H9 (cell line): ENCODE data around the gene KIF26A. TPM values are rescaled to one million over a fixed set of nuclear protein-coding genes. Genes with fewer than 3 reads are reported as not detected.

Experiments used
- DNase-seq: peaks from one replicate; pipeline ENCODE4 v3.0.0-alpha.2; 2017
- H2AFZ ChIP-seq: one replicate; pipeline ENCODE4 v1.6.1; 2013; ENCODE audit warnings: mild to moderate bottlenecking, low read length, control low read depth, moderate library complexity
- H2AK5ac ChIP-seq: 2 replicates; pipeline ENCODE4 v1.6.1; 2013; ENCODE audit warnings: low read length, control low read depth, mixed read lengths; ENCODE audit not compliant: insufficient read length
- H2BK120ac ChIP-seq: one replicate; pipeline ENCODE4 v1.6.1; 2013; ENCODE audit warnings: low read depth, mild to moderate bottlenecking, low read length, control low read depth, inconsistent platforms; ENCODE audit not compliant: poor library complexity, severe bottlenecking
- H2BK12ac ChIP-seq: 2 replicates; pipeline ENCODE4 v1.6.1; 2013; ENCODE audit warnings: low read length, control low read depth, mixed read lengths, low read depth; ENCODE audit not compliant: insufficient read length
- H2BK15ac ChIP-seq: 2 replicates; pipeline ENCODE4 v1.6.1; 2013; ENCODE audit warnings: low read depth, low read length, control low read depth
- H2BK20ac ChIP-seq: one replicate; pipeline ENCODE4 v1.6.1; 2013; ENCODE audit warnings: low read depth, mild to moderate bottlenecking, low read length, control low read depth, inconsistent platforms; ENCODE audit not compliant: poor library complexity, severe bottlenecking
- H2BK5ac ChIP-seq: 2 replicates; pipeline ENCODE4 v1.6.1; 2013; ENCODE audit warnings: low read length, control low read depth, mixed read lengths; ENCODE audit not compliant: insufficient read length
- H3K14ac ChIP-seq: 2 replicates; pipeline ENCODE4 v1.6.1; 2013; ENCODE audit warnings: low read length, control low read depth; ENCODE audit not compliant: insufficient read depth
- H3K18ac ChIP-seq: 2 replicates; pipeline ENCODE4 v1.6.1; 2013; ENCODE audit warnings: low read depth, mild to moderate bottlenecking, mixed read lengths, low read length, control low read depth; ENCODE audit not compliant: insufficient read length
- H3K23ac ChIP-seq: 2 replicates; pipeline ENCODE4 v1.6.1; 2013; ENCODE audit warnings: low read length, control low read depth, mixed read lengths, low read depth; ENCODE audit not compliant: insufficient read length
- H3K23me2 ChIP-seq: 2 replicates; pipeline ENCODE4 v1.6.1; 2013; ENCODE audit warnings: low read depth, mild to moderate bottlenecking, mixed read lengths, low read length, control low read depth; ENCODE audit not compliant: insufficient read length, poor library complexity, severe bottlenecking
- H3K27ac ChIP-seq: 2 replicates; pipeline ENCODE4 v1.5.1; 2013; ENCODE audit warnings: low read length, control low read depth, mixed read lengths, low read depth; ENCODE audit not compliant: insufficient read length
- H3K27me3 ChIP-seq: 2 replicates; pipeline ENCODE4 v1.6.1; 2013; ENCODE audit warnings: low read length, control low read depth, inconsistent platforms; ENCODE audit not compliant: insufficient read depth
- H3K4ac ChIP-seq: 2 replicates; pipeline ENCODE4 v1.6.1; 2013; ENCODE audit warnings: low read depth, mild to moderate bottlenecking, control low read depth, inconsistent platforms, low read length, moderate library complexity
- H3K4me1 ChIP-seq: 2 replicates; pipeline ENCODE4 v1.6.1; 2013; ENCODE audit warnings: low read length, control low read depth, inconsistent platforms; ENCODE audit not compliant: insufficient read depth
- H3K4me2 ChIP-seq: 2 replicates; pipeline ENCODE4 v1.6.1; 2013; ENCODE audit warnings: low read length, control low read depth, mixed read lengths; ENCODE audit not compliant: insufficient read length, insufficient read depth
- H3K56ac ChIP-seq: 2 replicates; pipeline ENCODE4 v1.6.1; 2013; ENCODE audit warnings: low read depth, mild to moderate bottlenecking, mixed read lengths, low read length, control low read depth; ENCODE audit not compliant: insufficient read length
- H3K79me1 ChIP-seq: 2 replicates; pipeline ENCODE4 v1.6.1; 2013; ENCODE audit warnings: low read depth, mild to moderate bottlenecking, moderate library complexity, low read length, control low read depth, inconsistent platforms; ENCODE audit not compliant: insufficient read depth, poor library complexity, severe bottlenecking
- H3K79me2 ChIP-seq: 2 replicates; pipeline ENCODE4 v1.6.1; 2013; ENCODE audit warnings: low read length, control low read depth, inconsistent platforms; ENCODE audit not compliant: insufficient read depth
- H3K9ac ChIP-seq: 2 replicates; pipeline ENCODE4 v1.6.1; 2013; ENCODE audit warnings: low read length, control low read depth, mixed read lengths; ENCODE audit not compliant: insufficient read length; ENCODE audit errors: extremely low read depth
- H3K9me3 ChIP-seq: one replicate; pipeline ENCODE4 v1.6.1; 2013; ENCODE audit warnings: low read depth, low read length, inconsistent platforms; ENCODE audit not compliant: control insufficient read depth
- H3T11ph ChIP-seq: one replicate; pipeline ENCODE4 v1.6.1; 2013; ENCODE audit warnings: mild to moderate bottlenecking, low read length, control low read depth, inconsistent platforms
- H4K20me1 ChIP-seq: one replicate; pipeline ENCODE4 v1.6.1; 2013; ENCODE audit not compliant: control insufficient read depth, insufficient read length, insufficient read depth
- H4K5ac ChIP-seq: 2 replicates; pipeline ENCODE4 v1.6.1; 2013; ENCODE audit warnings: low read depth, mild to moderate bottlenecking, mixed read lengths, low read length, control low read depth; ENCODE audit not compliant: insufficient read length
- H4K8ac ChIP-seq: replicated peaks from 2 replicates; pipeline ENCODE4 v1.6.1; 2013; ENCODE audit warnings: low read length, control low read depth, mixed read lengths, low read depth; ENCODE audit not compliant: insufficient read length
- H4K91ac ChIP-seq: 2 replicates; pipeline ENCODE4 v1.6.1; 2013; ENCODE audit warnings: low read depth, mild to moderate bottlenecking, moderate library complexity, mixed read lengths, low read length, control low read depth; ENCODE audit not compliant: insufficient read length
- H3K27ac Mint-ChIP-seq, 3 experiments: 2 replicates in 2 of 3; 3 replicates in 1 of 3; pipeline ENCODE4 v1.8.0; 2020 to 2021; ENCODE audit warnings: mixed read lengths in 3 of 3, mild to moderate bottlenecking in 1 of 3, moderate library complexity in 1 of 3
- H3K27me3 Mint-ChIP-seq: 2 replicates; pipeline ENCODE4 v1.8.0; 2021; ENCODE audit warnings: low read depth, mild to moderate bottlenecking, moderate library complexity, mixed read lengths
- H3K36me3 Mint-ChIP-seq, 3 experiments: 2 replicates in 2 of 3; 3 replicates in 1 of 3; pipeline ENCODE4 v1.8.0; 2020 to 2021; ENCODE audit warnings: low read depth in 3 of 3, mixed read lengths in 3 of 3; ENCODE audit not compliant: insufficient read depth in 1 of 3
- H3K4me1 Mint-ChIP-seq, 2 experiments: 2 replicates each; pipeline ENCODE4 v1.8.0; 2020; ENCODE audit warnings: mixed read lengths in 2 of 2
- H3K4me3 Mint-ChIP-seq, 2 experiments: 2 replicates in 1 of 2; 3 replicates in 1 of 2; pipeline ENCODE4 v1.8.0; 2020 to 2021; ENCODE audit warnings: mild to moderate bottlenecking in 2 of 2, mixed read lengths in 2 of 2, moderate library complexity in 1 of 2
- H3K9me3 Mint-ChIP-seq, 2 experiments: 2 replicates in 1 of 2; 3 replicates in 1 of 2; pipeline ENCODE4 v1.8.0; 2020; ENCODE audit warnings: mild to moderate bottlenecking in 2 of 2, mixed read lengths in 2 of 2, moderate library complexity in 1 of 2
- WGBS: extraction: QIAGEN DNeasy Blood & Tissue Kit; methylation state at CpG from one replicate; pipeline ENCODE4 v1.1.7; 2013; ENCODE audit warnings: missing lambda C conversion rate, low lambda C conversion rate, mixed read lengths; ENCODE audit not compliant: insufficient read length; ENCODE audit errors: extremely low coverage; 5-methylcytosine and 5-hydroxymethylcytosine counted together
- total RNA-seq: library from RNA; stranded (reverse); gene quantifications from 2 replicates; pipeline ENCODE4 v1.2.1, GENCODE V29; 2021
- TF ChIP-seq, protein P1 (sequence below): fragments of 200-600 bp; sonication (generic); conservative IDR thresholded peaks from 3 replicates; pipeline ENCODE4 v1.8.0; 2021; ENCODE audit warnings: antibody characterized with exemption, mild to moderate bottlenecking

The KIF26A gene
- total RNA-seq, 1 experiment from 2014 or later: 44.2 TPM

DNA sequence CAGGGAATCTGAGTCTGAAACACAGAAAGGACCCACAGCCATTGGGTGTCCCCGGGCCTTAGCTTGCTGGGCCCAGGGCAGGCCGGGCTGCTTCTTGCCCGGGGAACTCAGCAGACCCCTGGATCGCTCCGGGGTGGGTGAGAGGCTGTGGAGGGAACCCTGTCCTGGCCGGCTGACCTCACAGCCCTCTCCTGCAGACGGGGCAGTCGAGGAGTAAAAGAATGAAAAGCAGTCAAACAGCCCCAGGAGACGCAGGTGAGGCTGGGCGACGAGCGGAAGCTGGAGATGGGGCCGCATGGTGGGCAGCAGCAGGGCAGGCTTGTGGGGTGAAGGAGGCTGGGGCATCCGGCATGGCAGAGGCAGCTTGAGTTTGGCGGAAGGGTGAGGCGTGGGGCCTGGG is 57.0 kb downstream of the KIF26A start:
- no peaks in the 10 kb centered on the region for H3K79me2 ChIP-seq
- H2BK5ac ChIP-seq: no peak overlapping the region
- no CpG with 5 or more reads among the region's 16 CpGs for WGBS
- H3T11ph ChIP-seq: no peak overlapping the region
- no peak overlapping the region; the same call in 1 of the 2 replicates for H3K14ac ChIP-seq
- H3K23ac ChIP-seq: no peak overlapping the region
- no peaks in the 10 kb centered on the region for H3K9me3 ChIP-seq
- no peak overlapping the region for H3K4me2 ChIP-seq
- H3K9ac ChIP-seq: no peak overlapping the region
- no peak overlapping the region for H2BK20ac ChIP-seq
- H4K20me1 ChIP-seq: no peaks in the 10 kb centered on the region
- no peak overlapping the region for H3K27ac Mint-ChIP-seq
- TF ChIP-seq, protein P1, sequence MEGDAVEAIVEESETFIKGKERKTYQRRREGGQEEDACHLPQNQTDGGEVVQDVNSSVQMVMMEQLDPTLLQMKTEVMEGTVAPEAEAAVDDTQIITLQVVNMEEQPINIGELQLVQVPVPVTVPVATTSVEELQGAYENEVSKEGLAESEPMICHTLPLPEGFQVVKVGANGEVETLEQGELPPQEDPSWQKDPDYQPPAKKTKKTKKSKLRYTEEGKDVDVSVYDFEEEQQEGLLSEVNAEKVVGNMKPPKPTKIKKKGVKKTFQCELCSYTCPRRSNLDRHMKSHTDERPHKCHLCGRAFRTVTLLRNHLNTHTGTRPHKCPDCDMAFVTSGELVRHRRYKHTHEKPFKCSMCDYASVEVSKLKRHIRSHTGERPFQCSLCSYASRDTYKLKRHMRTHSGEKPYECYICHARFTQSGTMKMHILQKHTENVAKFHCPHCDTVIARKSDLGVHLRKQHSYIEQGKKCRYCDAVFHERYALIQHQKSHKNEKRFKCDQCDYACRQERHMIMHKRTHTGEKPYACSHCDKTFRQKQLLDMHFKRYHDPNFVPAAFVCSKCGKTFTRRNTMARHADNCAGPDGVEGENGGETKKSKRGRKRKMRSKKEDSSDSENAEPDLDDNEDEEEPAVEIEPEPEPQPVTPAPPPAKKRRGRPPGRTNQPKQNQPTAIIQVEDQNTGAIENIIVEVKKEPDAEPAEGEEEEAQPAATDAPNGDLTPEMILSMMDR: no peak
- no peaks in the 10 kb centered on the region for H3K36me3 Mint-ChIP-seq
- H3K27me3 Mint-ChIP-seq: peaks cover 7% of the 10 kb centered on the region
- no peak overlapping the region for H4K91ac ChIP-seq
- no peaks in the 10 kb centered on the region for H3K27me3 ChIP-seq
- H3K4me1 ChIP-seq: no peaks in the 10 kb centered on the region
- peaks cover 5 to 6% of the 10 kb centered on the region in 2 experiments for H3K4me1 Mint-ChIP-seq
- H3K56ac ChIP-seq: no peak overlapping the region
- no peak overlapping the region for H3K27ac ChIP-seq
- no peak overlapping the region for H3K4ac ChIP-seq
- H3K4me3 Mint-ChIP-seq: no peak overlapping the region
- H2AK5ac ChIP-seq: no peak overlapping the region
- peaks cover 2% of the 10 kb centered on the region for H3K23me2 ChIP-seq
- no peaks in the 10 kb centered on the region for H3K9me3 Mint-ChIP-seq
- no peak overlapping the region for H2BK120ac ChIP-seq
- no peak for DNase-seq
- H4K5ac ChIP-seq: no peak overlapping the region
- H2BK12ac ChIP-seq: no peak overlapping the region
- no peak overlapping the region for H2BK15ac ChIP-seq
- H2AFZ ChIP-seq: no peak overlapping the region
- no peak overlapping the region for H4K8ac ChIP-seq
- no peaks in the 10 kb centered on the region for H3K79me1 ChIP-seq
- no peak overlapping the region for H3K18ac ChIP-seq
